Inferior parietal cortex (tissue), 1 donor: Measurements from ENCODE around the gene GUCY2D.

Source experiments
- DNase-seq: peaks from one replicate; pipeline ENCODE4 v3.0.0-alpha.2; 2016; ENCODE audit errors: extremely low spot score

GUCY2D gene

GRCh38 chr17:8063761-8064534 lies 61.5 kb downstream of the GUCY2D start:
- DNase-seq = no peak

GRCh38 chr17:8064561-8065019 lies 62.2 kb downstream of the GUCY2D start:
- no peak for DNase-seq

GRCh38 chr17:8066841-8067775 lies 64.7 kb downstream of the GUCY2D start:
- no peak for DNase-seq

- DNase-seq = no peak
Observed at GRCh38 chr17:8067806-8068205, 65.4 kb downstream of the GUCY2D start.

GRCh38 chr17:8068736-8069586 lies 66.5 kb downstream of the GUCY2D start:
- no peak for DNase-seq

GRCh38 chr17:8069587-8069860 lies 67.1 kb downstream of the GUCY2D start:
- no peak for DNase-seq
